Memory B cell (primary cell): ENCODE measurements around the gene CORO6.

Experiments
- ATAC-seq: fragments of 150-1000 bp; cut with Tn5 transposase; 2 replicates; pipeline ENCODE4 v1.10.0; 2021; ENCODE audit warnings: low read depth, mild to moderate bottlenecking, moderate library complexity
- DNase-seq, 2 donors: peaks; one replicate each; pipeline ENCODE4 v3.0.0; 2022; ENCODE audit warnings: low spot score in 2 of 2
- H3K27ac Mint-ChIP-seq: one replicate; pipeline ENCODE4 v1.8.0; 2022; ENCODE audit warnings: mild to moderate bottlenecking, moderate library complexity, mixed read lengths
- H3K27me3 Mint-ChIP-seq: one replicate; pipeline ENCODE4 v1.8.0; 2022; ENCODE audit warnings: mixed read lengths
- H3K36me3 Mint-ChIP-seq: one replicate; pipeline ENCODE4 v1.8.0; 2022; ENCODE audit warnings: mild to moderate bottlenecking, mixed read lengths
- H3K4me1 Mint-ChIP-seq: one replicate; pipeline ENCODE4 v1.8.0; 2022; ENCODE audit warnings: mixed read lengths
- H3K4me3 Mint-ChIP-seq: one replicate; pipeline ENCODE4 v1.8.0; 2022; ENCODE audit warnings: mild to moderate bottlenecking, moderate library complexity, mixed read lengths
- H3K9me3 Mint-ChIP-seq: one replicate; pipeline ENCODE4 v1.8.0; 2022; ENCODE audit warnings: mixed read lengths

The CORO6 gene

GRCh38 chr17:29613856-29614255, 8.9 kb downstream of the CORO6 start:
- Mint-ChIP-seq H3K36me3 (no peaks in the 10 kb centered on the region), H3K27ac (no peak overlapping the region), H3K4me3 (peak overlapping the region; percentile 69), H3K4me1 (peaks cover 29% of the 10 kb centered on the region), H3K27me3 (no peaks in the 10 kb centered on the region), H3K9me3 (no peaks in the 10 kb centered on the region)
- ATAC-seq (no peak), DNase-seq (no peak)

- peak; percentile 91 to 97 for DNase-seq
Measured at GRCh38 chr17:29613352-29613837, 9.3 kb downstream of the CORO6 start.

GRCh38 chr17:29612404-29613280, 10.1 kb downstream of the CORO6 start:
- no peaks in the 10 kb centered on the region for H3K36me3 Mint-ChIP-seq
- peak overlapping the region; percentile 72 for H3K4me3 Mint-ChIP-seq
- H3K27ac Mint-ChIP-seq, result no peak overlapping the region
- H3K27me3 Mint-ChIP-seq, result no peaks in the 10 kb centered on the region
- ATAC-seq (no peak), DNase-seq (no peak)
- peaks cover 29% of the 10 kb centered on the region for H3K4me1 Mint-ChIP-seq
- no peaks in the 10 kb centered on the region for H3K9me3 Mint-ChIP-seq

More at GRCh38 chr17:29613352-29613837, 9.3 kb downstream of the CORO6 start:
- Mint-ChIP-seq H3K9me3 (no peaks in the 10 kb centered on the region), H3K27me3 (no peaks in the 10 kb centered on the region), H3K27ac (no peak overlapping the region), H3K36me3 (no peaks in the 10 kb centered on the region), H3K4me3 (peak overlapping the region; percentile 69), H3K4me1 (peaks cover 29% of the 10 kb centered on the region)
- ATAC-seq, result peak; percentile 40

- no peak overlapping the region for H3K4me3 Mint-ChIP-seq
Measured at GRCh38 chr17:29612094-29612403, 10.7 kb downstream of the CORO6 start.

GRCh38 chr17:29611351-29612093, 11.2 kb downstream of the CORO6 start:
- no peak for DNase-seq
- H3K36me3 Mint-ChIP-seq, result no peaks in the 10 kb centered on the region
- H3K4me1 Mint-ChIP-seq, result peaks cover 18% of the 10 kb centered on the region
- no peaks in the 10 kb centered on the region for H3K9me3 Mint-ChIP-seq
- no peak overlapping the region for H3K4me3 Mint-ChIP-seq
- H3K27me3 Mint-ChIP-seq, result no peaks in the 10 kb centered on the region
- ATAC-seq, result no peak
- H3K27ac Mint-ChIP-seq, result no peak overlapping the region

More at GRCh38 chr17:29612094-29612403, 10.7 kb downstream of the CORO6 start:
- ATAC-seq (no peak), DNase-seq (no peak)
- no peaks in the 10 kb centered on the region for H3K36me3 Mint-ChIP-seq
- no peaks in the 10 kb centered on the region for H3K27me3 Mint-ChIP-seq
- H3K4me1 Mint-ChIP-seq, result peaks cover 24% of the 10 kb centered on the region
- no peak overlapping the region for H3K27ac Mint-ChIP-seq
- H3K9me3 Mint-ChIP-seq, result no peaks in the 10 kb centered on the region

- H3K9me3 Mint-ChIP-seq, result no peaks in the 10 kb centered on the region
- no peak for DNase-seq
- no peak overlapping the region for H3K27ac Mint-ChIP-seq
- H3K4me3 Mint-ChIP-seq, result no peak overlapping the region
- H3K27me3 Mint-ChIP-seq, result no peaks in the 10 kb centered on the region
- no peak for ATAC-seq
- H3K36me3 Mint-ChIP-seq, result no peaks in the 10 kb centered on the region
- H3K4me1 Mint-ChIP-seq, result peaks cover 10% of the 10 kb centered on the region
Measured at GRCh38 chr17:29610395-29610794, 12.3 kb downstream of the CORO6 start.

- no peak for DNase-seq
- Mint-ChIP-seq H3K4me1 (peaks cover 2% of the 10 kb centered on the region), H3K36me3 (no peaks in the 10 kb centered on the region), H3K27ac (no peak overlapping the region), H3K27me3 (no peaks in the 10 kb centered on the region), H3K9me3 (no peaks in the 10 kb centered on the region), H3K4me3 (no peak overlapping the region)
- ATAC-seq, result no peak
Measured at GRCh38 chr17:29608986-29609385, 13.7 kb downstream of the CORO6 start.

GRCh38 chr17:29607557-29608195, 15.0 kb downstream of the CORO6 start:
- H3K4me3 Mint-ChIP-seq, result no peak overlapping the region
- no peaks in the 10 kb centered on the region for H3K27me3 Mint-ChIP-seq
- H3K36me3 Mint-ChIP-seq, result no peaks in the 10 kb centered on the region
- no peaks in the 10 kb centered on the region for H3K9me3 Mint-ChIP-seq
- no peak for ATAC-seq
- no peaks in the 10 kb centered on the region for H3K4me1 Mint-ChIP-seq
- H3K27ac Mint-ChIP-seq, result no peak overlapping the region
- no peak for DNase-seq

- Mint-ChIP-seq H3K27ac (no peak overlapping the region), H3K9me3 (no peaks in the 10 kb centered on the region), H3K4me3 (no peak overlapping the region), H3K4me1 (no peaks in the 10 kb centered on the region), H3K27me3 (no peaks in the 10 kb centered on the region), H3K36me3 (no peaks in the 10 kb centered on the region)
- no peak for ATAC-seq
- no peak for DNase-seq
Measured at GRCh38 chr17:29603109-29603674, 19.5 kb downstream of the CORO6 start.

- H3K9me3 Mint-ChIP-seq, result no peaks in the 10 kb centered on the region
- H3K27me3 Mint-ChIP-seq, result no peaks in the 10 kb centered on the region
- H3K27ac Mint-ChIP-seq, result no peak overlapping the region
- ATAC-seq, result no peak
- peaks cover 4% of the 10 kb centered on the region for H3K4me1 Mint-ChIP-seq
- no peak for DNase-seq
- no peak overlapping the region for H3K4me3 Mint-ChIP-seq
- no peaks in the 10 kb centered on the region for H3K36me3 Mint-ChIP-seq
Measured at GRCh38 chr17:29597361-29598172, 25.1 kb downstream of the CORO6 start.

- Mint-ChIP-seq H3K4me1 (peaks cover 8% of the 10 kb centered on the region), H3K27me3 (no peaks in the 10 kb centered on the region), H3K36me3 (no peaks in the 10 kb centered on the region), H3K4me3 (no peak overlapping the region), H3K9me3 (no peaks in the 10 kb centered on the region), H3K27ac (no peak overlapping the region)
- ATAC-seq (no peak), DNase-seq (no peak)
Measured at GRCh38 chr17:29596811-29597210, 25.9 kb downstream of the CORO6 start.

- Mint-ChIP-seq H3K27me3 (no peaks in the 10 kb centered on the region), H3K36me3 (no peaks in the 10 kb centered on the region), H3K4me3 (no peak overlapping the region), H3K27ac (no peak overlapping the region), H3K4me1 (peaks cover 15% of the 10 kb centered on the region), H3K9me3 (no peaks in the 10 kb centered on the region)
- ATAC-seq (no peak), DNase-seq (no peak)
Measured at GRCh38 chr17:29595943-29596774, 26.6 kb downstream of the CORO6 start.
